Muscle of back (tissue), 10 donors: Measurements from ENCODE around the gene CXCL14. TPM values are rescaled to one million over a fixed set of nuclear protein-coding genes. Genes with fewer than 3 reads are reported as not detected.

Experiments
- polyA plus RNA-seq, 10 donors: library from polyadenylated mRNA; unstranded; fragments of 120-200 nt; gene quantifications; one replicate each; pipeline ENCODE4 v1.2.1, GENCODE V29; 2013; ENCODE audit not compliant: insufficient read length in 10 of 10

The CXCL14 gene
- polyA plus RNA-seq, 10 donors = 21.1 to 310 (median 36.2) TPM

Other genes starting within 250 kb of the CXCL14 start
- gene MACROH2A1, start 179.8 kb downstream of the CXCL14 start, polyA plus RNA-seq = 100 to 1,000 TPM in 6 of 10 donors, 10 to 100 TPM in 4; 82.9 to 117 (median 101) TPM
- gene DCANP1, start 131.6 kb downstream of the CXCL14 start, polyA plus RNA-seq = under 1 TPM in 4 of 10 donors, not detected in 6; 0.08 to 0.23 (median 0.13) TPM
- gene TIFAB, start 126.6 kb downstream of the CXCL14 start, polyA plus RNA-seq = under 1 TPM; 0.05 to 0.33 (median 0.17) TPM
- gene NEUROG1, start 43.0 kb downstream of the CXCL14 start, polyA plus RNA-seq = not detected